HG02588 (cell line): ENCODE measurements around the gene GATD1.
A peak's percentile ranks its signal among the peaks of the same experiment; 100 is the strongest.

Experiments used
- ATAC-seq: cut with Tn5 transposase; IDR thresholded peaks from one replicate; pipeline ENCODE4 v1.9.1; 2021; ENCODE audit warnings: mild to moderate bottlenecking, moderate library complexity; ENCODE audit not compliant: unreplicated experiment

The GATD1 gene, protein sequence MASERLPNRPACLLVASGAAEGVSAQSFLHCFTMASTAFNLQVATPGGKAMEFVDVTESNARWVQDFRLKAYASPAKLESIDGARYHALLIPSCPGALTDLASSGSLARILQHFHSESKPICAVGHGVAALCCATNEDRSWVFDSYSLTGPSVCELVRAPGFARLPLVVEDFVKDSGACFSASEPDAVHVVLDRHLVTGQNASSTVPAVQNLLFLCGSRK

DNA sequence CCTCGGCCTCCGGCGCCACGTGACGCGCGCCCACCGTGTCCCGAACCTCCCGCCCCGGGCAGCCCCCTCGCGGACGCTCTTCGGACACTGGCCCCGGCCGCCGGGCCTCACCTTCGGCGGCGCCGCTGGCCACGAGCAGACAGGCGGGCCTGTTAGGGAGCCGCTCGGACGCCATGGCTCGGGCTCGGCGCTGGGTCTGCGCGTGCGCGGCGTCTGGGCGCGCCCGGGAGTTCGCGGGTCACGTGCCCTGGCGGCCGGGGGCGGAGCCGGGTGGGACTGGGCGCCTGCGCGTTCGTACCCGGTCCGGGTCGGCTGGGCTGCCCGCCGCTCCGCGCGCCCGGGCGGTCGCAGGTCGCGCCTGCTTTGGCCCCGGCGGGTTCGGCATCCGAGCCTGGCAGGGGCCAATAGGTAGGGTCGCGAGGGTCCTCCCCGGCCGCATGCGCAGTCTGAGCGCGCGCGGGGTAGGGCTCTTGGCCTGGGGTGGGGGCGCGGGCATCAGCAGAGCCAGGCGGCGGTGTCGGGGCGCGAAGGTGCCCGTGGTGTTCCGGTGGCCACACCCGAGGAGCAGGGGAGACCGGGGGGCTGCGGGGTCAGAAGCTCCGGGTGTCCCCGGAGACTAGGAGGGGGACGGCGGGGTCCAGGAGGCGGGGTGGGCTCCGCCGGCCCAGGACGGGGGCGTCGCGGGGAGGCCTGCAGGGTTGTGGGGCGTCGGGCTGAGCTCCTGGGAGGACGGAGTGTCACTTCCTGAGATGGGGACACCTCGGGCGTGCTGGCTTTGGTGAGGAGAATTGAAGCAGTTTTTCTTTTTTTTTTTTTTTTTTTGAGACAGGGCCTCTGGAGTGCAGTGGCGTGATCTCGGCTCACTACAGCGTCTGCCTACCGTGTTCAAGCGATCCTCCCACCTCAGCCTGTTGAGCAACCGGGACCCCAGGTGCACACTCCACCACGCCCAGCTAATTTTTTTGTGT lies at the start of gene GATD1:
Gene GATD1 (minus strand): TSS at position 200 of the 968 bp plus-strand sequence. CDS start 25 bp downstream, at position 175.
- peak; percentile 65 for ATAC-seq

DNA sequence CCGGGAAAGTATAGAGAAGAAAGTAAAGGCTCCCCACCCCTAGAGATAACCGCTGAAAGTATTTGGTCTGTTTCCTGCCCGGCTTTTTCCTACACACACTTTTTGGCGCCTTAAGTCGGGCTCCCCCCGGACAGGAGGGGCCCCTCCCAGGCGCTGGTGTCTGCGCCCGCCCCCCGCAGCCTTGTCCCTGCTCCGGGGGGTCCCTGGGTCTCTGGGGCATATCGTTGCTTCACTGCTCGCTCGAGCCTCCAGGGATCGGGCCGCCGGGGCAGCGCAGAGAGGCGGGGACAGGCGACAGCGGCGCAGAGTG lies 49.5 kb upstream of the GATD1 start:
- no peak for ATAC-seq

DNA sequence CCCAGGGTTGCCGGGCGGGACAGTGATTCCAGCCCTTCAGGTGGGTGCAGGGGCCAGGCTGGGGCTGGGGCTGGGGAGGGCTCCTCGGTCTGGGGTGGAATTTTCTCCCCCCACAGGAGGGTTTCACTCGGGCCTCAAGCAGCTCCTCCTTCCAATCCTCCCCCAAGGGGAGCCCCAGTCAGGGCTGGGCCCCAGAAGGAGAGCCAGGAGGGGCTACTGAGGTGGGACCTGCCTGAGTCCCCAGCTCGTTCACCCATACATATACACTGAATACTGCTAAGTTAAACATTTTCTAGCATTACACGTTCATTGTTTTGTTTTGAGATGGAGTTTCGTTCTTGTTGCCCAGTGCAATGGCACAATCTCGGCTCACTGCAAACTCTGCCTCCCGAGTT lies 48.9 kb upstream of the GATD1 start:
- no peak for ATAC-seq

DNA sequence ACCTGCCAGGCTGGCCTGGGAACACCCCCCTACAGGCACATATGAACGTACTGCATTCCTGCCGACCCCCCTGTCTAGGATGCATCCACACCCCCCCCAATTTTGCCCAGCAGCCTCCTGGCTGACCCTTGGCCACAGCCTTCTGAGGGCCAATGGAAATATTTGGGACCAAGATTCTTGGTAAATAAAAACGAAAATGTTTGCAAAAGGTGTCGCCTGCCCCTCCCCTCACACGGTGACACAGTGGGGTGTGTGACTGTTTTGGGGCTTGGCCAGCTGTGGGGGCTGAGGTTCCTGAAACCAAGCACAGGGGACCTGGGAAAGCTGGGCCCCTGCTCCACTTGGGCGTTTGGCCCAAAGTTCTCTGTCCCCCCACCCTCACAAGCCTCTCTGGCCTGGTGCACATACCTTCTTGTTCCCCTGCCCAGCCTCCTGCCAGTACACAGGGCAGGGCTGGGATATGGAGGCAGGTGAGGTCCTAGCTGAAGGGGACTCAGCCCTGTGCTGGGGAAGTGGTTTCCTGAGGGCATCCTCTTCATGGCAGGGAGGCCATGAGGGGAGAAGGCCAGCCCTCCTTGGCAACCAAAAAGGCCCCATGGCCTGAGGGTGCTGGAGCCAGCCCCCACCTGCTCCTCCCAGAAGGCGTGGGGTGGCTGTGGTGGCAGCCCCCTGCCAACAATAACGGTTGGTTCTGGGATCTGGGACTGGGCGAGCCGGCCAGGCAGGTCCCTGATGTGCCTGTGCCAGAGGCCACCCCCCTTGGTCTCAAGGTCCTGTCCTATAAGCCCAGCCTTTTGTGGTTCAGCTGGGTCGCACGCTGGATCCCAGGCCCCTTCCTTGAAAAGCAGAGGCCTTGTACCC lies 48.3 kb upstream of the GATD1 start:
- ATAC-seq, result no peak

- no peak for ATAC-seq
Observed at GRCh38 chr11:824942-825341, 47.7 kb upstream of the GATD1 start.

DNA sequence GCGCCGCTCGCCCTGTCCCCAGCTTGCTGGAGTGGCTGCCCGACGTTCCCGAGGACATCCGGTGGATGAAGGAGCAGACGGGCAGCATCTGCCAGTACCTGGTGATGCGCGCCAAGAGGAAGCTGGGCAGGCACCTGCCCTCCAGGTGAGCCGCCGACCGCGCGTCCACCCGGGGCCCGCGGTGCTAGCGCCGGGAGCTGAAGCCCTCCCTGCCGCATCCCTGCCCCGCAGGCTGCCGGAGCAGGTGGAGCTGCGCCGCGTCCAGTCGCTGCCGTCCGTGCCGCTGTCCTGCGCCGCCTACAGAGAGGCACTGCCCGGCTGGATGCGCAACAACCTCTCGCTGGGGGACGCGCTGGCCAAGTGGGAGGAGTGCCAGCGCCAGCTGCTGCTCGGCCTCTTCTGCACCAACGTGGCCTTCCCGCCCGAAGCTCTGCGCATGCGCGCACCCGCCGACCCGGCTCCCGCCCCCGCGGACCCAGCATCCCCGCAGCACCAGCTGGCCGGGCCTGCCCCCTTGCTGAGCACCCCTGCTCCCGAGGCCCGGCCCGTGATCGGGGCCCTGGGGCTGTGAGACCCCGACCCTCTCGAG lies 47.1 kb upstream of the GATD1 start:
- ATAC-seq, result no peak

- no peak for ATAC-seq
Observed at GRCh38 chr11:823441-824291, 46.4 kb upstream of the GATD1 start.

- ATAC-seq, result no peak
Observed at GRCh38 chr11:821512-822371, 44.5 kb upstream of the GATD1 start.

DNA sequence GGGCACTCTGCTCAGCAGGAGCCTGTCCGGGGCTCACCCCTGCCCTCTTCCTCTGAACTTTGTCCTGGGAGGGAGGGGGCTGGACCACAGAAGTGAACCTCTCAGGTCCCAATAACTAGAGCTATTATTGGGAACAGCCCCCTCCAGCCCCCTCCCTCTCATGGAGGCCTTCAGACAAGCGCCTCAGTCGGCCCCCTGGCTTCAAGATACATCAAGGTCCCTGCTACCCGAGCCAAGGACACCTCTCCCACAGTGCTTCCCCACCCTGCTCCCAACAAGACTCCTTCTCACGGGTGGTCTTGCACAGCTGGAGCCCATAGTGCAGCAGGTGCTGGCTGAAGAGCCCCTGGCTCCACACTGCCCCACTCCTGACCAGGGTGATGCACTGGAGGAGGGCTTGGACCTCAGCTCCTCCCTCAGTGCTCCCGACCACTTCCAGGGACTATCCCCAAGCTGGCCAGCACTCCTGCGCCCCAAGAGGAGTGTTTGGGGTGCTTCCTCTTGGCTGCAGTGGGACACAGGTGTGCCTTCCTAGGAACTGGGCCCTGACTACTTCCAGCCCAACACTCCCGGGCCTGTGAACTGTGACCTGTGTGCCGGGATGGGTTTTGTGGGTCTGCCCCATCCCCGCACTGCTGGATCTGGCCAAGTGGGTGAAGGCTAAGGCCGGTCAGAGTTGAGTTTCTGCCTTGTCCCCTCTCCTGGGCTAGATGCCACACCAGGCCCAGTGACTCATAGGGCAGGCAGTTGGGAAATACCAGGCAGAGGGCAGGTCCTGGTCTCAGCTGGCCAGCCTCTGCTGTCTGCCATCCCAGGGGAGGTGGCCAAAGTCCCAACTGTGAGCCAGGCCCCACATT lies 43.6 kb upstream of the GATD1 start:
- no peak for ATAC-seq

- ATAC-seq, result peak; percentile 54
Observed at GRCh38 chr11:819943-820649, 42.8 kb upstream of the GATD1 start.

DNA sequence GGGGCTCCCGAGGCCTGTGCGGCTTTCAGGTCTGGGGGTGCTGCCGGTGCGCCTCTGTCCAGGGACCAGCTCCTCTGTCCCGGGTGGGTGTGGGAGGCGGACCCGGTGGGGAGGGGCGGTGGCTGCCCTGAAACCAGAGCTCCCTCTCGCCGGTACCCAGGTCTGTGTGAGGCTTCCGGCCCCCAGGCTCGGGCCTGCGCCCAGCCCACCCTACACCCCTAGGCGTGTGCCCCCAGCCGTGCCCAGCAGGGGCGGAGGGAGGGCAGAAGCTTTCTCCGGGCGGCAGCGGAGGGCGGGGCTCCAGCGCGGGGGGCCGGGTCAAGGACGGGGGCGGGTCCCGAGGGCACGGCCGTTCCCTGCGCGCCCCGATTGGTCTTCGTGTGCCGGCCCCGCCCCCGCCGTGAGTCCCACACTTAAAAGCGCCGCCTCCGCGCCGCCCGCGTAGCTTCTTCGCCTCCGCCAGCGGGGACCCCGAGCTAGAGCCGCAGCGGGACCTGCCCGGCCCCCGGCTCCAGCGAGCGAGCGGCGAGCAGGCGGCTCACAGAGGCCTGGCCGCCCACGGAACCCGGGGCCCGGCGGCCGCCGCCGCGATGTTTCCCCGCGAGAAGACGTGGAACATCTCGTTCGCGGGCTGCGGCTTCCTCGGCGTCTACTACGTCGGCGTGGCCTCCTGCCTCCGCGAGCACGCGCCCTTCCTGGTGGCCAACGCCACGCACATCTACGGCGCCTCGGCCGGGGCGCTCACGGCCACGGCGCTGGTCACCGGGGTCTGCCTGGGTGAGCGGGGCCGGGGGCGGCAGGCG lies 42.0 kb upstream of the GATD1 start:
- ATAC-seq, result peak; percentile 58

DNA sequence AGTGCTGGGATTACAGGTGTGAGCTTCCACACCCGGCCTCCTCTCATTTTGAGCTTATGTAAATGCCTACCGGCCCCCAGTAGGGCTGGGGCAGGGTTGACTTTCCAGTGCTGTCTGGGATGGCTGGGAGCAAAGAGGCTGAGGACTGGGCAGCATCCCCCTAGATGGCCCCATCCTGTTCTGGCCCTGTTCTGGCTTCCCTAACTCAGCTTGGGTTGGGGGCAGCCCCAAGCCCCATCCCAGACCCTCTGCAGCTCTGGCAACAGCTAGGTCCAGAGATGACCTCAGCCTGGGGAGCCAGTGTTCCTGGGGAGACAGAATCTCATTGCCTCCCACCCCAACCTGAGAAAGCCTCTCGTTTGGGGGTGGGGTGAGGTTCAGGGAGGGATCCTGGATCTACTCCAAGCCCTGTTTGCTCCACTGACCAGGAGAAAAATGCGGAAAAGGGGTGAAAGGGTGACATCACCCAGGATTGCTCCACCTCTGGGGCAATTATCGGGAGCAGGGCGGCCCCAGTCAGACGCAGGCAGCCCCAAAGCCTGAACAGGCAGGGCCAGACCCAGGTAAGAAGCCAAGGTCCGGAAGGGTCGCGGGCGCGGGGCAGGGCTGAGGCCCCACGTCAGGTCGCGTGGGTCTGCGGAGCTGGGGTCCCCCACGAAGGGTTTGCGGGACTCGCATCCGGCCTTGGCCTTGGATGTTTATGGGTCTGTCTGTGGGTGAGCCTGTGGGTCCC lies 41.3 kb upstream of the GATD1 start, which contains the start of gene PNPLA2:
Gene PNPLA2 (plus strand): TSS at position 519 of the 733 bp plus-strand sequence. CDS start 805 bp downstream, outside the sequence.
- ATAC-seq, result no peak

- no peak for ATAC-seq
Observed at GRCh38 chr11:816433-816779, 39.1 kb upstream of the GATD1 start.

- ATAC-seq, result no peak
Observed at GRCh38 chr11:815675-816432, 38.6 kb upstream of the GATD1 start.

DNA sequence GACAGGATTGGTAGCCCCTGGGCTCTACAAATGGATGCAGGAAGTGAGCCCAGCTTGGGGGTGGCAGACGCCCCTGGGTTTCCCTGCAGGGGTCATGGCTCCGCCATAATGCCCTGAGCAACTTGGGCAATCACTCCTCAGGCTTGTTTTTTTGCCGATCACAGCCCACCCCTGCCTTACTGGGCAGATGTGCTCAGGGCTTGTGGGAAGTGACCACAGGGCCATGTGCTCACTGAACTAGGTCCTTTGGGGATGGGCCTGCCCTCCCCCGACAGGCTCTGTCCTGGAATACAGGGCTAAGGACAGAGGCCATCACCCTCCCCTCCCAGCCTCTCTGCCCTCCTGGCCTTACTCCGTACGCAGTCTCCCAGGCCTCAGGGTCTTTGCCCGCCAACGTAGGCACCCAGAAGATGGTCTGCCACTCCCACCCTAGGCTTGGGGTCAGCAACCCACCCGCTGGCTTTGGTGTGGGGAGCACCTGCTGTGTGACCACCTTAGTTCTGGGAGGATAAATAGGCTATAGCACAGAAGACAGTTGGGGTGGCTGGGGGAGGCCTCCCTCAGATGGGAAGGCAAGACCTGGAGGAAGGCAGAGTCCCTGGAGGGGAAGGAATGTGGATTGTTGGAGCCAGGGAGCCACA lies 36.3 kb upstream of the GATD1 start:
- ATAC-seq, result no peak
